RWPE2 (cell line): ENCODE measurements around the gene MPP3.

ENCODE experiments used
- ATAC-seq: fragments of 200-7000 bp; cut with Tn5 transposase; 3 replicates; pipeline ENCODE4 v1.9.1; 2021; ENCODE audit warnings: low read depth
- DNase-seq: peaks from one replicate; pipeline ENCODE4 v3.0.0-alpha.2; 2020; ENCODE audit warnings: low spot score
- H3K27ac ChIP-seq: fragments of 450-650 bp; 2 replicates; pipeline ENCODE4 v1.5.1; 2017; ENCODE audit warnings: mild to moderate bottlenecking; ENCODE audit not compliant: poor library complexity, severe bottlenecking
- H3K27me3 ChIP-seq: fragments of 250-450 bp; sonication (Bioruptor Pico); 2 replicates; pipeline ENCODE4 v1.5.1; 2021; ENCODE audit warnings: mild to moderate bottlenecking, moderate library complexity; ENCODE audit not compliant: insufficient read depth, poor library complexity, severe bottlenecking
- H3K36me3 ChIP-seq: fragments of 250-450 bp; sonication (Bioruptor Pico); 2 replicates; pipeline ENCODE4 v1.5.1; 2020; ENCODE audit warnings: low read depth, mild to moderate bottlenecking, moderate library complexity
- H3K4me1 ChIP-seq: fragments of 250-450 bp; sonication (Bioruptor Pico); 2 replicates; pipeline ENCODE4 v1.5.1; 2021; ENCODE audit warnings: mild to moderate bottlenecking, moderate library complexity; ENCODE audit not compliant: insufficient read depth, poor library complexity, severe bottlenecking
- H3K4me3 ChIP-seq: fragments of 250-450 bp; sonication (Bioruptor Pico); 2 replicates; pipeline ENCODE4 v1.5.1; 2021; ENCODE audit warnings: mild to moderate bottlenecking, moderate library complexity; ENCODE audit not compliant: severe bottlenecking
- H3K9me3 ChIP-seq: fragments of 250-450 bp; sonication (Bioruptor Pico); 2 replicates; pipeline ENCODE4 v1.5.1; 2021; ENCODE audit warnings: mild to moderate bottlenecking, moderate library complexity; ENCODE audit not compliant: severe bottlenecking
- CTCF ChIP-seq: fragments of 450-650 bp; IDR thresholded peaks from one replicate; pipeline ENCODE4 v1.5.1; 2017; ENCODE audit warnings: mild to moderate bottlenecking, moderate library complexity; ENCODE audit not compliant: poor library complexity, severe bottlenecking

MPP3 gene

GRCh38 chr17:43817826-43818225 is 15.1 kb downstream of the MPP3 start:
- Histone ChIP-seq H3K27me3 (no peaks in the 10 kb centered on the region), H3K4me3 (no peak overlapping the region), H3K9me3 (no peaks in the 10 kb centered on the region), H3K27ac (no peak overlapping the region), H3K4me1 (peaks cover 12% of the 10 kb centered on the region), H3K36me3 (peaks cover 43% of the 10 kb centered on the region)
- no peak for TF ChIP-seq CTCF
- no peak for DNase-seq
- no peak for ATAC-seq

- no peaks in the 10 kb centered on the region for H3K9me3 ChIP-seq
- ATAC-seq (no peak), DNase-seq (no peak)
- H3K4me1 ChIP-seq = peaks cover 12% of the 10 kb centered on the region
- peaks cover 37% of the 10 kb centered on the region for H3K36me3 ChIP-seq
- H3K27ac ChIP-seq = no peak overlapping the region
- H3K4me3 ChIP-seq = no peak overlapping the region
- TF ChIP-seq CTCF = no peak
- no peaks in the 10 kb centered on the region for H3K27me3 ChIP-seq
Observed at GRCh38 chr17:43816336-43817320, 16.3 kb downstream of the MPP3 start.

- TF ChIP-seq CTCF = no peak
- Histone ChIP-seq H3K9me3 (no peaks in the 10 kb centered on the region), H3K4me1 (peaks cover 12% of the 10 kb centered on the region), H3K27ac (peak overlapping the region; percentile 31), H3K4me3 (no peak overlapping the region), H3K27me3 (no peaks in the 10 kb centered on the region), H3K36me3 (peaks cover 32% of the 10 kb centered on the region)
- DNase-seq (no peak), ATAC-seq (peak; percentile 87)
Observed at GRCh38 chr17:43814714-43815113, 18.2 kb downstream of the MPP3 start.

- Histone ChIP-seq H3K4me3 (no peak overlapping the region), H3K4me1 (peaks cover 12% of the 10 kb centered on the region), H3K27me3 (no peaks in the 10 kb centered on the region), H3K27ac (no peak overlapping the region), H3K36me3 (peaks cover 32% of the 10 kb centered on the region), H3K9me3 (no peaks in the 10 kb centered on the region)
- DNase-seq (no peak), ATAC-seq (no peak)
- TF ChIP-seq CTCF = no peak
Observed at GRCh38 chr17:43814026-43814425, 18.9 kb downstream of the MPP3 start.

GRCh38 chr17:43813386-43813785 is 19.6 kb downstream of the MPP3 start:
- H3K9me3 ChIP-seq = no peaks in the 10 kb centered on the region
- no peak overlapping the region for H3K4me3 ChIP-seq
- peaks cover 32% of the 10 kb centered on the region for H3K36me3 ChIP-seq
- TF ChIP-seq CTCF = no peak
- H3K27me3 ChIP-seq = no peaks in the 10 kb centered on the region
- ATAC-seq = no peak
- DNase-seq = no peak
- H3K4me1 ChIP-seq = peaks cover 12% of the 10 kb centered on the region
- H3K27ac ChIP-seq = no peak overlapping the region
